Neutrophil (primary cell): ENCODE data around the gene FLVCR2.

ENCODE experiments used
- H3K27ac ChIP-seq: fragments of 200-600 bp; sonication (generic); 2 replicates; pipeline ENCODE4 v1.5.1; 2016; ENCODE audit warnings: mild to moderate bottlenecking, moderate library complexity
- H3K27me3 ChIP-seq: fragments of 200-600 bp; sonication (generic); 2 replicates; pipeline ENCODE4 v1.6.0; 2016; ENCODE audit warnings: mild to moderate bottlenecking
- H3K36me3 ChIP-seq: fragments of 200-600 bp; sonication (generic); 2 replicates; pipeline ENCODE4 v1.5.1; 2017
- H3K4me1 ChIP-seq, 2 experiments: fragments of 200-600 bp in 1 of 2; sonication (generic) in 1 of 2; 1 replicate in 1 of 2; 2 replicates in 1 of 2; pipeline versions ENCODE4 v1.5.1 to v1.6.1; 2013 to 2016; ENCODE audit warnings: low read depth in 1 of 2, low read length in 1 of 2, mild to moderate bottlenecking in 1 of 2, moderate library complexity in 1 of 2; ENCODE audit not compliant: control insufficient read depth in 1 of 2, insufficient read depth in 1 of 2
- H3K4me3 ChIP-seq, 2 experiments: fragments of 200-600 bp in 1 of 2; sonication (generic) in 1 of 2; 1 replicate in 1 of 2; 2 replicates in 1 of 2; pipeline ENCODE4 v1.5.1; 2013 to 2016; ENCODE audit warnings: low read depth in 1 of 2, low read length in 1 of 2, mild to moderate bottlenecking in 1 of 2, moderate library complexity in 1 of 2
- H3K9me3 ChIP-seq: fragments of 200-600 bp; sonication (generic); 2 replicates; pipeline ENCODE4 v1.5.1; 2016
- CTCF ChIP-seq: fragments of 200-600 bp; sonication (generic); IDR thresholded peaks from 2 replicates; pipeline ENCODE4 v1.5.1; 2016; ENCODE audit warnings: antibody characterized with exemption

FLVCR2 gene

GRCh38 chr14:75578102-75578785, at the start of gene FLVCR2:
FLVCR2 (plus strand) TSS chr14:75578620; CDS start chr14:75578973, 353 bp downstream.
- TF ChIP-seq CTCF, result no peak
- peak within 1 kb of the TSS; percentile 56 for H3K27ac ChIP-seq
- H3K4me3 ChIP-seq, result peak within 1 kb of the TSS; percentile 65
- peaks cover 19% of the 10 kb centered on the region for H3K27me3 ChIP-seq
- peaks cover 18 to 24% of the 10 kb centered on the region in 2 experiments for H3K4me1 ChIP-seq
- no peaks in the 10 kb centered on the region for H3K36me3 ChIP-seq
- no peaks in the 10 kb centered on the region for H3K9me3 ChIP-seq

- Histone ChIP-seq H3K9me3 (no peaks in the 10 kb centered on the region), H3K27me3 (no peaks in the 10 kb centered on the region), H3K27ac (no peak overlapping the region), H3K36me3 (peaks cover 21% of the 10 kb centered on the region), H3K4me3 (no peak overlapping the region), H3K4me1 (no peaks in the 10 kb centered on the region)
- TF ChIP-seq CTCF, result no peak
These were observed 47.2 kb upstream of the FLVCR2 start for GRCh38 chr14:75531256-75531655.

- no peak for TF ChIP-seq CTCF
- Histone ChIP-seq H3K27ac (no peak overlapping the region), H3K36me3 (peaks cover 17% of the 10 kb centered on the region), H3K4me3 (no peak overlapping the region), H3K27me3 (no peaks in the 10 kb centered on the region), H3K9me3 (no peaks in the 10 kb centered on the region), H3K4me1 (no peaks in the 10 kb centered on the region)
These were observed 46.6 kb upstream of the FLVCR2 start for GRCh38 chr14:75531660-75532317.

GRCh38 chr14:75533791-75534555, 44.4 kb upstream of the FLVCR2 start:
- H3K27ac ChIP-seq, result no peak overlapping the region
- TF ChIP-seq CTCF, result no peak
- H3K36me3 ChIP-seq, result no peaks in the 10 kb centered on the region
- no peak overlapping the region for H3K4me3 ChIP-seq
- no peaks in the 10 kb centered on the region for H3K4me1 ChIP-seq
- no peaks in the 10 kb centered on the region for H3K27me3 ChIP-seq
- H3K9me3 ChIP-seq, result no peaks in the 10 kb centered on the region

- no peaks in the 10 kb centered on the region for H3K4me1 ChIP-seq
- TF ChIP-seq CTCF, result no peak
- no peaks in the 10 kb centered on the region for H3K27me3 ChIP-seq
- no peaks in the 10 kb centered on the region for H3K36me3 ChIP-seq
- no peak overlapping the region for H3K4me3 ChIP-seq
- H3K9me3 ChIP-seq, result no peaks in the 10 kb centered on the region
- H3K27ac ChIP-seq, result no peak overlapping the region
These were observed 43.1 kb upstream of the FLVCR2 start for GRCh38 chr14:75535164-75535898.
